ENCODE results near the gene PXDN. TPM values are rescaled to one million over a fixed set of nuclear protein-coding genes. Genes with fewer than 3 reads are reported as not detected.
A peak's percentile ranks its signal among the peaks of the same experiment; 100 is the strongest.

The PXDN gene
- total RNA-seq, 1 donor from 2014 or later: 459 TPM

DNA sequence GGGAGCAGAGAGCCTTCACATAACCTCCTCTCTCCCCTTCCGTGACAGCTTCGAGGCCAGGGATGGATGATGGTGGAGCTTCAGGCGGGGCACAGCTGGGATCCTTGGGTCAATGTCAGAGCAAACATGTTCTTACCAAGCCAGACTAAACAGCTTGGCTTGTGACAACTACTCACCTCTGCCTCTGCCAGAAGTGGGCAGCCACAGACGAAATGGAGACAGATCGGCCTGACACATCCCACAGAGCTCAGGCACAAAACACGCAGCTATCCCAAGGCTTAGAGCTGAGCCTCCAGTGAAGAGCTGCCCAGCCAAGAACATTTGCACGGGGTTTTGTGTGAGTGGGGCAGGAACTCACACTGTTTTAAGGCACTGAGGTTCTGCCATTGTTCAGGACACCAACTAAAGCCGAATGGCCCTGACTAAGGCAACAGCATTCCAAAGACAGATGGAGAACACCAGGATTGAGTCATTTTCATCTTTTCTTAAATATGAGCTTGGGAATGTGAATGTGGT, 12.8 kb downstream of the PXDN start:
- peak overlapping the region; percentile 99 for H3K27ac Mint-ChIP-seq (ENCODE audit: unreplicated experiment)
- no peaks in the 10 kb centered on the region for H3K27me3 Mint-ChIP-seq (ENCODE audit: unreplicated experiment)
- peak overlapping the region; percentile 52 for H3K4me3 Mint-ChIP-seq (ENCODE audit: unreplicated experiment)
- H3K9me3 Mint-ChIP-seq (ENCODE audit: unreplicated experiment): peaks cover 9% of the 10 kb centered on the region
- peaks cover 80% of the 10 kb centered on the region for H3K4me1 Mint-ChIP-seq (ENCODE audit: unreplicated experiment)
- DNase-seq (ENCODE audit: extremely low spot score, unreplicated experiment): peak; percentile 64
- no peak for TF ChIP-seq CTCF (IDR thresholded peaks at IDR 0.05)
- peaks cover 13% of the 10 kb centered on the region for H3K36me3 Mint-ChIP-seq (ENCODE audit: unreplicated experiment)

GRCh38 chr2:1730015-1730927, 14.0 kb downstream of the PXDN start:
- peak overlapping the region; percentile 99 for H3K27ac Mint-ChIP-seq (ENCODE audit: unreplicated experiment)
- H3K36me3 Mint-ChIP-seq (ENCODE audit: unreplicated experiment): peaks cover 8% of the 10 kb centered on the region
- H3K9me3 Mint-ChIP-seq (ENCODE audit: unreplicated experiment): peaks cover 8% of the 10 kb centered on the region
- DNase-seq (ENCODE audit: extremely low spot score, unreplicated experiment): peak; percentile 79
- no peak for TF ChIP-seq CTCF (IDR thresholded peaks at IDR 0.05)
- peak overlapping the region; percentile 51 for H3K4me3 Mint-ChIP-seq (ENCODE audit: unreplicated experiment)
- H3K27me3 Mint-ChIP-seq (ENCODE audit: unreplicated experiment): no peaks in the 10 kb centered on the region
- peaks cover 72% of the 10 kb centered on the region for H3K4me1 Mint-ChIP-seq (ENCODE audit: unreplicated experiment)

DNA sequence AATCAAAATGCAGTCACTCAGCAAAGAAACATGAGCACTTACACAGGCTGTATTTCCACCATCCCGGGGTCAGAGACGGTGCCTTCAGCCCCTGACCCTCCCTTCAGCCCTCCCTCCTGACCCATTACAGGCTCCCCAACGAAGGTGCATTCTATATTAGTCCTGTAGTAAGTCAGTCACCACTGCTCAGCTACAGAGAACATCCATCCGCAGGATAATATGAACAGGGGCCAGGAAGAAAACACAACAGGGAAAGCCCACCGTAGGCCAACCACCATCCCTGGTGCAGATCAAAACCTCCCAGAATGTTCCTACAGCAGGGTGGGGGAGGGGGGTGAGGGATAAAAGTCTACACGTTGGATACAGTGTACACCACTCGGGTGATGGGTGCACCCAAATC, 15.1 kb downstream of the PXDN start:
- TF ChIP-seq CTCF (IDR thresholded peaks at IDR 0.05): no peak
- H3K9me3 Mint-ChIP-seq (ENCODE audit: unreplicated experiment): peaks cover 5% of the 10 kb centered on the region
- no peaks in the 10 kb centered on the region for H3K27me3 Mint-ChIP-seq (ENCODE audit: unreplicated experiment)
- H3K4me3 Mint-ChIP-seq (ENCODE audit: unreplicated experiment): no peak overlapping the region
- DNase-seq (ENCODE audit: extremely low spot score, unreplicated experiment): peak; percentile 65
- H3K36me3 Mint-ChIP-seq (ENCODE audit: unreplicated experiment): peaks cover 7% of the 10 kb centered on the region
- H3K27ac Mint-ChIP-seq (ENCODE audit: unreplicated experiment): peak overlapping the region; percentile 99
- H3K4me1 Mint-ChIP-seq (ENCODE audit: unreplicated experiment): peaks cover 74% of the 10 kb centered on the region

GRCh38 chr2:1728821-1729220, 15.5 kb downstream of the PXDN start:
- DNase-seq (ENCODE audit: extremely low spot score, unreplicated experiment): peak; percentile 85
- peaks cover 8% of the 10 kb centered on the region for H3K9me3 Mint-ChIP-seq (ENCODE audit: unreplicated experiment)
- H3K27ac Mint-ChIP-seq (ENCODE audit: unreplicated experiment): peak overlapping the region; percentile 99
- no peak for TF ChIP-seq CTCF (IDR thresholded peaks at IDR 0.05)
- no peak overlapping the region for H3K4me3 Mint-ChIP-seq (ENCODE audit: unreplicated experiment)
- peaks cover 75% of the 10 kb centered on the region for H3K4me1 Mint-ChIP-seq (ENCODE audit: unreplicated experiment)
- H3K36me3 Mint-ChIP-seq (ENCODE audit: unreplicated experiment): peaks cover 10% of the 10 kb centered on the region
- no peaks in the 10 kb centered on the region for H3K27me3 Mint-ChIP-seq (ENCODE audit: unreplicated experiment)

GRCh38 chr2:1727796-1728474, 16.4 kb downstream of the PXDN start:
- H3K27ac Mint-ChIP-seq (ENCODE audit: unreplicated experiment): peak overlapping the region; percentile 99
- TF ChIP-seq CTCF (IDR thresholded peaks at IDR 0.05): no peak
- peak overlapping the region; percentile 63 for H3K4me3 Mint-ChIP-seq (ENCODE audit: unreplicated experiment)
- no peaks in the 10 kb centered on the region for H3K27me3 Mint-ChIP-seq (ENCODE audit: unreplicated experiment)
- H3K36me3 Mint-ChIP-seq (ENCODE audit: unreplicated experiment): peaks cover 10% of the 10 kb centered on the region
- H3K4me1 Mint-ChIP-seq (ENCODE audit: unreplicated experiment): peaks cover 71% of the 10 kb centered on the region
- peak; percentile 67 for DNase-seq (ENCODE audit: extremely low spot score, unreplicated experiment)
- peaks cover 8% of the 10 kb centered on the region for H3K9me3 Mint-ChIP-seq (ENCODE audit: unreplicated experiment)

Data from osteocyte (in vitro differentiated cells).